HL-60 (cell line): ENCODE data around the gene SCUBE1.

Experiments used
- CTCF ChIP-seq: IDR thresholded peaks from one replicate; pipeline ENCODE4 v1.5.1; 2011; ENCODE audit warnings: low read length, control low read depth, inconsistent platforms; ENCODE audit not compliant: insufficient read depth
- GABPA ChIP-seq: IDR thresholded peaks from 2 replicates; pipeline ENCODE4 v1.6.1; 2012; ENCODE audit warnings: low read depth
- POLR2AphosphoS5 ChIP-seq: IDR thresholded peaks from 2 replicates; pipeline ENCODE4 v1.6.1; 2012; ENCODE audit warnings: low read depth
- REST ChIP-seq: IDR thresholded peaks from 2 replicates; pipeline ENCODE4 v1.6.1; 2012; ENCODE audit warnings: low read depth; ENCODE audit not compliant: insufficient replicate concordance
- SPI1 ChIP-seq: IDR thresholded peaks from 2 replicates; pipeline ENCODE4 v1.6.1; 2012; ENCODE audit warnings: low read depth, mild to moderate bottlenecking, borderline replicate concordance

- TF ChIP-seq CTCF (no peak), POLR2AphosphoS5 (no peak), REST (no peak), GABPA (no peak), SPI1 (no peak)
Measured at GRCh38 chr22:43207386-43207785, 135.8 kb downstream of the SCUBE1 start.
